GM18505 (cell line): ENCODE data around the gene MICAL2.

Experiments used
- ATAC-seq: cut with Tn5 transposase; IDR thresholded peaks from one replicate; pipeline ENCODE4 v1.9.1; 2021; ENCODE audit not compliant: unreplicated experiment
- POLR2A ChIP-seq: IDR thresholded peaks from 4 replicates; pipeline ENCODE4 v1.6.1; 2011; ENCODE audit warnings: borderline replicate concordance; ENCODE audit not compliant: insufficient read depth, insufficient read length; ENCODE audit errors: extremely low read depth

Gene MICAL2

GRCh38 chr11:12177739-12178338 is 67.4 kb downstream of the MICAL2 start:
- no peak for TF ChIP-seq POLR2A
- ATAC-seq: no peak

- ATAC-seq: no peak
- no peak for TF ChIP-seq POLR2A
Observed at GRCh38 chr11:12179019-12179418, 68.6 kb downstream of the MICAL2 start.

GRCh38 chr11:12179531-12179930 is 69.1 kb downstream of the MICAL2 start:
- no peak for ATAC-seq

GRCh38 chr11:12180257-12181205 is 70.1 kb downstream of the MICAL2 start:
- TF ChIP-seq POLR2A: no peak
- ATAC-seq: no peak

More at GRCh38 chr11:12179531-12179930, 69.1 kb downstream of the MICAL2 start:
- TF ChIP-seq POLR2A: no peak

- TF ChIP-seq POLR2A: no peak
- ATAC-seq: no peak
Observed at GRCh38 chr11:12182302-12182675, 71.9 kb downstream of the MICAL2 start.

- no peak for TF ChIP-seq POLR2A
- ATAC-seq: no peak
Observed at GRCh38 chr11:12182676-12183541, 72.5 kb downstream of the MICAL2 start.

- ATAC-seq: no peak
- no peak for TF ChIP-seq POLR2A
Observed at GRCh38 chr11:12183827-12184620, 73.6 kb downstream of the MICAL2 start.

- TF ChIP-seq POLR2A: no peak
Observed at GRCh38 chr11:12184699-12185098, 74.3 kb downstream of the MICAL2 start.

GRCh38 chr11:12185106-12185690 is 74.8 kb downstream of the MICAL2 start:
- TF ChIP-seq POLR2A: no peak
- ATAC-seq: no peak

More at GRCh38 chr11:12184699-12185098, 74.3 kb downstream of the MICAL2 start:
- no peak for ATAC-seq

GRCh38 chr11:12185914-12186313 is 75.5 kb downstream of the MICAL2 start:
- no peak for TF ChIP-seq POLR2A
- ATAC-seq: no peak

GRCh38 chr11:12186701-12187100 is 76.3 kb downstream of the MICAL2 start:
- ATAC-seq: no peak
- no peak for TF ChIP-seq POLR2A

- TF ChIP-seq POLR2A: no peak
- ATAC-seq: no peak
Observed at GRCh38 chr11:12187399-12187798, 77.0 kb downstream of the MICAL2 start.
